ENCODE results near the gene RGS16.

DNA sequence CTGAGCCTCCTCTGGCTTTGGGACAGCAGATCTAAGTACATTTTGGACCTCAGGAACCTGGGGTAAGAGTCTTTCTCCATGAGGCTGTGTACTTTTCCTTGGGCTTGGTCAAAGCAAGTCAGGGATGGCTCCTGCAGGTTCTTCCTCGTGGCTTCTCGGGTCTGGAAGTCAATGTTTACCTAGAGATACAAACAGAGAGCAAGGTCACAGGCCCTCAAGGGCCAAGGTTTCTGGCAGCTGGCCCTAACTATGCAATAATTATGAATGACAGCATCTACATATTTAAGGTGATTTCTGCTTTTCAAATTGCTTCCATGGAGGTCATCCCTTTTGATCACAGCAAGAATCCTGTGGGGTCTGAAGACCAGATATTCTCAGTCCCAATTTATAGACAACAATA, 42.5 kb upstream of the RGS16 start:
- TF ChIP-seq, protein P1, sequence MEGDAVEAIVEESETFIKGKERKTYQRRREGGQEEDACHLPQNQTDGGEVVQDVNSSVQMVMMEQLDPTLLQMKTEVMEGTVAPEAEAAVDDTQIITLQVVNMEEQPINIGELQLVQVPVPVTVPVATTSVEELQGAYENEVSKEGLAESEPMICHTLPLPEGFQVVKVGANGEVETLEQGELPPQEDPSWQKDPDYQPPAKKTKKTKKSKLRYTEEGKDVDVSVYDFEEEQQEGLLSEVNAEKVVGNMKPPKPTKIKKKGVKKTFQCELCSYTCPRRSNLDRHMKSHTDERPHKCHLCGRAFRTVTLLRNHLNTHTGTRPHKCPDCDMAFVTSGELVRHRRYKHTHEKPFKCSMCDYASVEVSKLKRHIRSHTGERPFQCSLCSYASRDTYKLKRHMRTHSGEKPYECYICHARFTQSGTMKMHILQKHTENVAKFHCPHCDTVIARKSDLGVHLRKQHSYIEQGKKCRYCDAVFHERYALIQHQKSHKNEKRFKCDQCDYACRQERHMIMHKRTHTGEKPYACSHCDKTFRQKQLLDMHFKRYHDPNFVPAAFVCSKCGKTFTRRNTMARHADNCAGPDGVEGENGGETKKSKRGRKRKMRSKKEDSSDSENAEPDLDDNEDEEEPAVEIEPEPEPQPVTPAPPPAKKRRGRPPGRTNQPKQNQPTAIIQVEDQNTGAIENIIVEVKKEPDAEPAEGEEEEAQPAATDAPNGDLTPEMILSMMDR (IDR thresholded peaks at IDR 0.05) = no peak
- no peak for TF ChIP-seq EZH2 (IDR thresholded peaks at IDR 0.05)
- TF ChIP-seq EZH2phosphoT487 (IDR thresholded peaks at IDR 0.05) = no peak

All from neural progenitor cell (in vitro differentiated cells).